CMK (cell line): ENCODE data around the gene MMP17.

Source experiments
- DNase-seq: peaks from one replicate; pipeline ENCODE4 v3.0.0-alpha.2; 2010; ENCODE audit warnings: low read depth

Gene MMP17

DNA sequence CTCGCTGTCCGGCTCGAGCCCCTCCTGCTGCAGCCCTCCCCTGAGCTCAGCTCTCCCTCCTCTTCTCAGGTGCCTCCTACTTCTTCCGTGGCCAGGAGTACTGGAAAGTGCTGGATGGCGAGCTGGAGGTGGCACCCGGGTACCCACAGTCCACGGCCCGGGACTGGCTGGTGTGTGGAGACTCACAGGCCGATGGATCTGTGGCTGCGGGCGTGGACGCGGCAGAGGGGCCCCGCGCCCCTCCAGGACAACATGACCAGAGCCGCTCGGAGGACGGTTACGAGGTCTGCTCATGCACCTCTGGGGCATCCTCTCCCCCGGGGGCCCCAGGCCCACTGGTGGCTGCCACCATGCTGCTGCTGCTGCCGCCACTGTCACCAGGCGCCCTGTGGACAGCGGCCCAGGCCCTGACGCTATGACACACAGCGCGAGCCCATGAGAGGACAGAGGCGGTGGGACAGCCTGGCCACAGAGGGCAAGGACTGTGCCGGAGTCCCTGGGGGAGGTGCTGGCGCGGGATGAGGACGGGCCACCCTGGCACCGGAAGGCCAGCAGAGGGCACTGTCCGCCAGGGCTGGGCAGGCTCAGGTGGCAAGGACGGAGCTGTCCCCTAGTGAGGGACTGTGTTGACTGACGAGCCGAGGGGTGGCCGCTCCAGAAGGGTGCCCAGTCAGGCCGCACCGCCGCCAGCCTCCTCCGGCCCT lies 22.8 kb downstream of the MMP17 start:
- DNase-seq = no peak

DNA sequence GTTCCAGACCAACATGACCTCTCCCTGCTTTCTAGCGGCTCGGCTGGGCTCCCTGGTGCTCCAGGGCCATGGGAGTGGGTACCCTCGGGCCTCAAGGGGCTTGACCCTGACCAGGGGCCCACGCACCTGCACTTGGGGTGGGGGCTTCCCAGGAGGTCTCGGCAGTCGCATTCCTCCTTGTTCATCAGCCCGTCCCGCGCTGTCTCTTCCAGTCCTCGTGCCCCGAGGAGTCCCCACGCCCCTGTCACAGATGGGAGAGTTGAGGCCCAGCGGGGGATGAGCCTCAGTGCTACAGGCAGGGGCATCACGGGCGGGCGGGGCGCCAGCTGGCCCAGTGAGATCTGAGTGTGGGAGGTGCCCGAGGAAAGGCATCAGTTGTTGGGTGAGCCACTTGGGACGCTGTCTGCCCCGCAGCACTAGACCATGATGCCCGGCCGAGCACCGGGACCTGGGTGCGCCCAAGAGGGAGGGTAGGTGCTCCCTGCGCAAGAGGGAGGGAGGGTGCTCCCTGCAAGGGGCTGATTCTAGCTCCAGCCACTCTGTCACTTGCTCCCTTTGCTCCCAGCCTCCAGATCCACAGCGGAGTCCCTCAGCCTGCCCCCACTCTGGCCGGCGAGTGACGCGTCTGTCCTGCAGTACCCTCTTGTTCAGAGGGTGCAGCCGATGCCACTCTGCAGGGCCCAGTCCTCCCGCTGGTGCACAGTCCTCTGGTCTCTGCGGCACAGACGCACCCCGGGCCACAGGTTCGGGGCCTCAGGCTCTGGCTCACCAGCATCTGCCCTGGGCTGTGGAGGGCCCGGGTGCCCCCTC lies 23.8 kb downstream of the MMP17 start:
- DNase-seq = no peak

- DNase-seq = no peak
These were observed 24.5 kb downstream of the MMP17 start for GRCh38 chr12:131852551-131853299.

- DNase-seq = no peak
These were observed 25.9 kb downstream of the MMP17 start for GRCh38 chr12:131853832-131854797.

DNA sequence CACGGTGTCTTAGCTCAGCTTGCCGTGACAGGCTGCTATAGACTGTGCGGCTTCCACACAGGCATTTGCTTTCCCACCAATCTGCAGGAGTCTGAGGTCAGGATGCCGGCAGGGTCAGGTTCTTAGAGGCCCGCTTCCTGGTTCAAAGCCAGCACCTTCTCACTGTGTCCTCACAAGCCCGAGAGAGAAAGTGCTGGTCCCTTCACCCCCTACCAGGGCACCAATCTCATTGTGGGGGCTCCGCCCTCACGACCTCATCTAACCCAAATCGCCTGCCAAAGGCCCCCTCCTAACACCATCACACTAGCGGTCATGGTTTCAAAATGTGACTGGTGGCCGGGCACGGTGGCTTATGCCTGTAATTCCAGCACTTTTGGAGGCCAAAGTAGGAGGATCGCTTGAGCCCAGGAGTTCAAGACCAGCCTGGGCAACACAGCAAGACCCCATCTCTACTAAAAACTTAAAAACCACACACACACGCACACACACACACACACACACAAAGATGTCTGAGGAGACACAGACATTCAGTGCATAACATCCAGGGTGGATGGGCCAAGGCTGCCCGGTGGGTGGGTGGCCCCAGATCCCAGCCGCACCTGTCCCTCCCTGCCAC lies 26.8 kb downstream of the MMP17 start:
- DNase-seq = no peak

GRCh38 chr12:131855521-131856142 lies 27.4 kb downstream of the MMP17 start:
- DNase-seq = no peak

- DNase-seq = no peak
These were observed 28.3 kb downstream of the MMP17 start for GRCh38 chr12:131856366-131857097.

DNA sequence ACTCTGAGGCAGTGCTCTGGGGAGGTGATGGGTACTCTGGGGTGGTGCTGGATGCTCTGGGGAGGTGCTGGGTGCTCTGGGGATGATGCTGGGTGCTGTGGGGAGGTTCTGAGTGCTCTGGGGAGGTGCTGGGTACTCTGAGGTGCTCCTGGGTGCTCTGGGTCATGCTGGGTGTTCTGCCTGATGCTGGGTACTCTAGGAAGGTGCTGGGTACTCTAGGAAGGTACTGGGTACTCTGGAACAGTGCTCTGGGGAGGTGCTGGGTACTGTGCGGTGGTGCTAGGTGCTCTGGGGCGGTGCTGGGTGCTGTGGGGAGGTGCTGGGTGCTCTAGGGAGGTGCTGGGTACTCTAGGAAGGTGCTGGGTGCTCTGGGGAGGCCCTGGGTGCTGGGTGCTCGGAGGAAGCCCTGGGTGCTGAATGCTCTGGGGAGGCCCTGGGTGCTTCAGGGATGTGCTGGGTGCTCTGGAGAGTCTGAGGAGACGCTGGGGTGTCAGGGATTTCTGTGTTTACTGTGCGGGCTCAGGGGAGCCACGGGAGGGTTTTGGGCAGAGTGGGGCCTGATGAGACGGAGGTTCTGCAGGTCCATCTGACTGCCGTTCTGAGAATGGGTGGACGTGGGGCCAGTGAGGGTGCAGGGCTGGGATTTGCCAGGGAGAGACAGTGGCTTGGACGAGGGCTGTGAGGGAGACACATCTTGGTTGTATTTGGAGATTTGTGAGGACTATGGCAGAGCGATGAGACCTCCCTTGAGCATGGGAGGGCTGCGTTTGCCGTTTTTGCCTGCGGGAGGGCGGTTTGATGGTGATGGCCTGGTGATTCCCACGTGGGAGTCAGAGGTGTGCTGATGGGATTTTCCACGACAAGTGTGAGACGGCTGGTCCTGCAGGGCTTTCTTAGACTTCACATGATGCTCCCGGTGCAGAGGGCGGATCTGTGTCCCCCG lies 30.0 kb downstream of the MMP17 start:
- DNase-seq = no peak

DNA sequence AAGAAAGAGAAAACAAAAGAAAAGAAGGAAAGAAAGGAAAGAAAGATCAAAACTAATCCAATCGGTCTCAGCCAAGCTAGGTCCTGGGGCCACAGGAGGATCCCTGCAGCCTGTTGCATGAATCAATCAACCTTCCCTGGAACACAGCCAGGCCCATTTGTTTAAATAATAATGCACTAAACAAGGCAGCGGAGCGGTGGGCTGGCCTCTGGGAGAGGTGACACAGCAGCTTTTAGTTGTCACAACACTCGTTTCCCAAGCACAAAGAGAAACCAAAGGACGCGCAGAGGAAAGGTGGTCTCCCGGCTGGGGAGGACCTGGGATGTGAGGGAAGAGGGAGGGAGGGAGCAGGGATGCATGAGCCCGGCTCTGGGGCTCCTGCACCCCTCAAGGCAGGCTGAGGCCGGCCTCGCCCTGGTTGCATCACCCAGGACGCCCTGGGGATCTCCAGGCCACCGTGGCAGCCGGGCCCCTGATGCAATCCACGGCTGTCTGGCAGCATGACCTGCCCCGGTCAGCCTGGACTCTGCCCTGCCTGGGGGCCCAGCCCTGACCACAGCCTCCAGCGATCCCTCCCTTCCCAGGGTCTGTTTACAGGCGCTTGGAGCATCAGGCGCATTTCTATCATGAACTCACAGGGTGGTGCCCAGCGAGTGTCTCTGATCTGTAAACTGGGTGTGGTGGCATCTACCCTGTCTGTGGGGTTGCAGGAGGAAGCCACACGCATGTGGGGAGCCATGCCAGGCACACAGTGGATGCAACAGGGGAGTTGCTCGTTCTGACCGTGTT lies 32.5 kb downstream of the MMP17 start:
- no peak for DNase-seq

DNA sequence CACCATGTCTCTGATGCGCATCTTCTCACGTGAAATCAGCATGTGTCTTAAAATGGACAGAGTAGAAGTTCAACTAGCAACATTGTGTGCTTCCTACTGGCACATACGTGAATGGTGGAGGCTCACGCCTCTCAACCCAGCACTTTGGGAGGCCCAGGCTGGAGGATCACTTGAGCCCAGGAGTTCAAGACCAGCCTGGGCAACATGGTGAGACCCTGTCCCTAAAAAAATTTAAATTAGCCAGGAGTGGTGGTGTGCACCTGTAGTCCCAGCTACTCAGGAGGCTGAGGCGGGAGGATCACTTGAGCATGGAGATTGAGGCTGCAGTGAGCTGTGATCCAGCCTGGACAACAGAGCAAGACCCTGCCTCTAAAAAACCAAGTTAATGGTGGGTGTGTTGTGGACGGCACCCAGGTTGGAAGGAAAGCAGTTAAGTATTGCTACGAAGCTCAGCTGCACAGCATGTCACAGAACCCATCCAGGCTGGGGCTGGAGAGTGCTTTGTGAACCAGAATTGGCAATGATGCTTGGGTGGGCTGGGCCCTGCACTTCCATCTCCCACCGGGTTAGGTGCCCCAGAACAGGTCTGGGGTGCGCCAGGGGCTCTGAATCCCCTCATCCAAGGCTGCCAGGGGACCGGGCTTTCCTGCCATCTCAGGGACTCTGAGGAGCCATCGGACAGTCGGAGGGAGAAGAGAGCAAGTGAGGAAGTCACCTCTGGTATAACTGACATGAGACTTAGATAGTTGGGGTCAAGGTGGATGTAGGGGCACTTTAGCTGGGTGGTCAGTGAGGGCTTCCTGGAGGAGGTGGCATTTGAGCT lies 33.3 kb downstream of the MMP17 start:
- no peak for DNase-seq

DNA sequence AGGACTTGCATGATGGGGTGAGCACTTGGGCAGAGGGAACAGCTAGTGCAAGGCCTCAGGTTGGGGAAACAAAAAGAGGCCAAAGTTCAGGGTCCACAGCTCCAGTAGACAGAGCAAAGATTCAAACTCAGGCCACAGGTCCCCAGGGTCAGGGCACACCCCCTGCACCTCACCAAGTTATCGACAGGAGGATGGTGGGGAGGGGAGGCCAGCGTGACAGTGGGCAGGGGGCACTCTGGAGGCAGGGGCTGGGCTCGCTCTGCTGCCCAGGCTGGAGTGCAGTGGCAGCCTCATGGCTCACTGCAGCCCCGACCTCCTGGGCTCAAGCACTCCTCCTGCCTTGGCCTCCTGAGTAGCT lies 33.9 kb downstream of the MMP17 start:
- DNase-seq = no peak

- no peak for DNase-seq
These were observed 34.4 kb downstream of the MMP17 start for GRCh38 chr12:131862600-131862993.

DNA sequence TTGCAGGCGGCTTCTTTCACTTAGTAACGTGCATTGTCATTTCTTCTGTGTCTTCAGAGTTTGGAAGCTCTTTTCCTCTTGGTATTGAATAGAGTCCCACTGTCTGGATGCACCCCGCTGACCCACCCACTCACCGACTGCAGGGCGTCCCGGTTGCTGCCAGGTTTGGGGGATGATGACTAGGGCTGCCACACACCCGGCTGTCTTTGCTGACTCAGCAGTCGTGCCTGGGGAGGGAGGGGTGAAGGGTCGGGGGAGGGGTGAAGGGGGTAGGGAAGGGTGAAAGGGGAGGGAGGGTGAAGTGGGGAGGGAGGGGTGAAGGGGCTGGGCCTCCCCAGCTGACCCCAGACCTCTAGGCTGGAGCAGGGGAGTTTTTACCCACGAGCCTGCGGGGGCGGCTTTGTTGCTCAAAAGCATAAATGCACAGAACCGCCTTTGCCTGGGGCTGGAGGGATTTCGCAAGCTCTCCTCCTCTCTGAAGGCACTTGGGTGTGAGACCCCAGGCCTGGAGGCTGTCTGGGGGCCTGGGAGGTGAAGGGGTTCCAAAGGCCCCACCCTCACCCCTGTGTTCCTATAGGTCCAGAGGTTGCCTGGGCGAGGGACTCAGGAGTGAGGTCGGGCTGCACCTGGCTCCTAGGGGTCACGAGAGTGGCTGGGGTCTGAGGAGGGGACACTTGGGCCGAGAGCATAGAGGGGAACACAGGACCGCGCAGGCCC lies 35.0 kb downstream of the MMP17 start:
- no peak for DNase-seq

GRCh38 chr12:131863711-131864396 lies 35.7 kb downstream of the MMP17 start:
- no peak for DNase-seq

DNA sequence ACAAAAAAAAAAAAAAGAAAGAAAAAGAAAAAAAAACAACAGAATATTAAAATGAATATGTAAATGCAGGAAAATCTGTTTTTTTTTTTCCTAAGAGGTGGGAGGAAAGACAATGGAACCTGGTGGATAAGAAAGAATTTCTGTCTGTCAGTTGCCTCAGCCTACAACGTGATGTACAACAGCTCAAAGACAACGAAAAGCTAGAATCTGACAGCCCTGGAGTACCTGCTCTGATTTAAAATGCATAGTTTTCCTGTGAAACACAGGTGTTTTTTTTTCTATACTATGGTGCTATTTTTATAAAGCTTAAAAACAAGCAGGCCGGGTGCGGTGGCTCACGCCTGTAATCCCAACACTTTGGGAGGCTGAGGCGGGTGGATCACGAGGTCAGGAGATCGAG lies 36.3 kb downstream of the MMP17 start:
- no peak for DNase-seq
